Nephron (organoid): ENCODE data around the gene CDK12.

Experiments
- H3K27ac Mint-ChIP-seq, 3 experiments: 2 replicates each; pipeline ENCODE4 v1.8.0; 2020; ENCODE audit warnings: mixed read lengths in 3 of 3, mild to moderate bottlenecking in 2 of 3, moderate library complexity in 1 of 3
- H3K27me3 Mint-ChIP-seq: 2 replicates; pipeline ENCODE4 v1.8.0; 2021; ENCODE audit warnings: low read depth, mild to moderate bottlenecking, moderate library complexity, mixed read lengths
- H3K36me3 Mint-ChIP-seq: 2 replicates; pipeline ENCODE4 v1.8.0; 2020; ENCODE audit warnings: low read depth, mixed read lengths
- H3K4me1 Mint-ChIP-seq: 2 replicates; pipeline ENCODE4 v1.8.0; 2020; ENCODE audit warnings: mixed read lengths
- H3K4me3 Mint-ChIP-seq, 3 experiments: 2 replicates each; pipeline ENCODE4 v1.8.0; 2020; ENCODE audit warnings: mild to moderate bottlenecking in 3 of 3, mixed read lengths in 3 of 3, moderate library complexity in 2 of 3
- H3K9me3 Mint-ChIP-seq: 2 replicates; pipeline ENCODE4 v1.8.0; 2020; ENCODE audit warnings: mixed read lengths
- CTCF ChIP-seq, 3 experiments: fragments of 200-600 bp; sonication (generic); IDR thresholded peaks; one replicate each; pipeline ENCODE4 v1.5.0; 2021; ENCODE audit warnings: antibody characterized with exemption in 3 of 3; ENCODE audit not compliant: unreplicated experiment in 3 of 3

CDK12 gene

GRCh38 chr17:39562395-39562794, 101.1 kb downstream of the CDK12 start:
- no peak overlapping the region for H3K27ac Mint-ChIP-seq

GRCh38 chr17:39562976-39563375, 101.7 kb downstream of the CDK12 start:
- peaks cover 36% of the 10 kb centered on the region for H3K4me1 Mint-ChIP-seq
- H3K4me3 Mint-ChIP-seq, result peak overlapping the region in 1 of 3 experiments; percentile 63
- H3K27ac Mint-ChIP-seq, result no peak overlapping the region
- peaks cover 37% of the 10 kb centered on the region for H3K36me3 Mint-ChIP-seq
- no peaks in the 10 kb centered on the region for H3K9me3 Mint-ChIP-seq
- no peaks in the 10 kb centered on the region for H3K27me3 Mint-ChIP-seq
- no peak for TF ChIP-seq CTCF (IDR thresholded peaks at IDR 0.05; ENCODE audit: unreplicated experiment in 3 of 3)

More at GRCh38 chr17:39562395-39562794, 101.1 kb downstream of the CDK12 start:
- peaks cover 36% of the 10 kb centered on the region for H3K4me1 Mint-ChIP-seq
- H3K36me3 Mint-ChIP-seq, result peaks cover 42% of the 10 kb centered on the region
- H3K27me3 Mint-ChIP-seq, result no peaks in the 10 kb centered on the region
- no peak overlapping the region for H3K4me3 Mint-ChIP-seq
- no peaks in the 10 kb centered on the region for H3K9me3 Mint-ChIP-seq
- TF ChIP-seq CTCF (IDR thresholded peaks at IDR 0.05; ENCODE audit: unreplicated experiment in 3 of 3), result no peak

- Mint-ChIP-seq H3K27ac (peak overlapping the region; percentile 0 to 16 (median 6)), H3K36me3 (peaks cover 42% of the 10 kb centered on the region), H3K9me3 (no peaks in the 10 kb centered on the region), H3K4me3 (peak overlapping the region; percentile 50 to 63 (median 62)), H3K4me1 (peaks cover 36% of the 10 kb centered on the region), H3K27me3 (no peaks in the 10 kb centered on the region)
- no peak for TF ChIP-seq CTCF (IDR thresholded peaks at IDR 0.05; ENCODE audit: unreplicated experiment in 3 of 3)
These were observed 102.2 kb downstream of the CDK12 start for GRCh38 chr17:39563476-39563875.

DNA sequence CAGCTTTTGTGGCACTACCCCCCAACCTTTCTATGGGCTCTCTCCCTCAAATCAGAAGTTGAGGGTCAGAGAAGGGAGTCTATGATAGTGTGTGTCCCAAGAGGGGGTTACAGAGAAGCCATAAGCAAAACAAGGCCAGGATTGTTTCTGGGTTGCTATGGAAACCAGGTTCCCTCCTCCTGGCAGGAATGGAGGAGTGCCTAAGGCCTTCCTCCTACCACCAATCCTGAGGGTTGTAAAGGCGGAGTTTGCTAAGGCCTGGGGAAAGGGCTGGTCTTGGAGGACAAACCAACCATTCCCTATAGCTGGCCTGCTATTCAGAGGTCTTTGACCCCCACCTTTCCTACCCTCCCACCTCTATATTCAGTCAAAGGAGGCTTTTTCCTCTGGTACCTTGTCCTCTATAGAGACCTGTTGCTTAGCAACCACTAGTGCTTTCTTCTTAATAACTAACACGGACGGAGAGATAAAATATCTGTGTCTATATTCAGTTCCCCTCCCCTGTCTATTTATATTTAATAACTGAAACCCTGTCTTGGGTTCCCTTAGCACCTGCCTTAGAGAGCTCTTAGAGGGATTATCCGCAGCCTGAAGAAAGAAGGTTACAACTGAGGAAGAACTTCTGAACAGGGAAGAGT, 103.0 kb downstream of the CDK12 start:
- TF ChIP-seq CTCF (IDR thresholded peaks at IDR 0.05; ENCODE audit: unreplicated experiment in 3 of 3), result no peak
- Mint-ChIP-seq H3K27ac (peak overlapping the region; percentile 6 to 78 (median 23)), H3K4me3 (peak overlapping the region; percentile 6 to 63 (median 62)), H3K36me3 (peaks cover 46% of the 10 kb centered on the region), H3K27me3 (no peaks in the 10 kb centered on the region), H3K9me3 (no peaks in the 10 kb centered on the region), H3K4me1 (peaks cover 36% of the 10 kb centered on the region)

- H3K36me3 Mint-ChIP-seq, result peaks cover 45% of the 10 kb centered on the region
- peaks cover 41% of the 10 kb centered on the region for H3K4me1 Mint-ChIP-seq
- peak overlapping the region in 1 of 3 experiments; percentile 34 for H3K4me3 Mint-ChIP-seq
- peak overlapping the region in 1 of 3 experiments; percentile 62 for H3K27ac Mint-ChIP-seq
- H3K27me3 Mint-ChIP-seq, result no peaks in the 10 kb centered on the region
- TF ChIP-seq CTCF (IDR thresholded peaks at IDR 0.05; ENCODE audit: unreplicated experiment in 3 of 3), result no peak
- H3K9me3 Mint-ChIP-seq, result no peaks in the 10 kb centered on the region
These were observed 105.0 kb downstream of the CDK12 start for GRCh38 chr17:39566094-39566850.
